NCI-H2171 treated with DMSO at 0.1 percent for 48 hours (cell line): ENCODE measurements around the gene TRAF7.
"Not testable (repeated sequence)": the region's sequence is repeated elsewhere in the genome, so short reads cannot be mapped to it uniquely, and the experiment has no call there.

Source experiments
- DNase-seq: peaks from one replicate; lab custom pipeline; 2025; lab: John Stamatoyannopoulos, UW

Gene TRAF7

GRCh38 chr16:2199621-2200139 is 44.1 kb downstream of the TRAF7 start:
- DNase-seq: no peak

- no peak for DNase-seq
These were observed 44.7 kb downstream of the TRAF7 start for GRCh38 chr16:2200313-2200712.

GRCh38 chr16:2203119-2203688 is 47.6 kb downstream of the TRAF7 start:
- not testable (repeated sequence) for DNase-seq

- no peak for DNase-seq
These were observed 49.0 kb downstream of the TRAF7 start for GRCh38 chr16:2204416-2205103.

- peak; percentile 82 for DNase-seq
These were observed 49.8 kb downstream of the TRAF7 start, which contains the start of gene MLST8 for GRCh38 chr16:2205104-2205966. Gene MLST8, plus strand, starts transcription at chr16:2205454. Its CDS starts 632 bp downstream, at chr16:2206086.

- DNase-seq: no peak
These were observed 50.4 kb downstream of the TRAF7 start for GRCh38 chr16:2205967-2206313.

GRCh38 chr16:2206420-2206779 is 50.8 kb downstream of the TRAF7 start:
- DNase-seq: no peak

GRCh38 chr16:2206780-2207433 is 51.3 kb downstream of the TRAF7 start:
- DNase-seq: no peak

- no peak for DNase-seq
These were observed 52.3 kb downstream of the TRAF7 start for GRCh38 chr16:2207872-2208271.

- DNase-seq: peak; percentile 32
These were observed 52.7 kb downstream of the TRAF7 start for GRCh38 chr16:2208308-2208707.

- DNase-seq: no peak
These were observed 53.2 kb downstream of the TRAF7 start for GRCh38 chr16:2208772-2209171.

- no peak for DNase-seq
These were observed 53.9 kb downstream of the TRAF7 start for GRCh38 chr16:2209258-2210008.

GRCh38 chr16:2210009-2210332 is 54.4 kb downstream of the TRAF7 start:
- no peak for DNase-seq

GRCh38 chr16:2210386-2211365 is 55.1 kb downstream of the TRAF7 start, which contains the start of gene BRICD5:
Gene BRICD5, minus strand, starts transcription at chr16:2210863. Its CDS starts 30 bp downstream, at chr16:2210833.
- DNase-seq: no peak

GRCh38 chr16:2211923-2212347 is 56.4 kb downstream of the TRAF7 start:
- no peak for DNase-seq

GRCh38 chr16:2212362-2213324 is 57.1 kb downstream of the TRAF7 start:
- DNase-seq: no peak

- no peak for DNase-seq
These were observed 58.5 kb downstream of the TRAF7 start for GRCh38 chr16:2213817-2214718.

GRCh38 chr16:2214719-2214968 is 59.1 kb downstream of the TRAF7 start, which contains the start of gene PGP:
Gene PGP, minus strand, starts transcription at chr16:2214840. Its CDS starts 63 bp downstream, at chr16:2214777.
- DNase-seq: no peak
